Measurements from ENCODE around the gene GPC1.
A peak's percentile ranks its signal among the peaks of the same experiment; 100 is the strongest.

Gene GPC1

GRCh38 chr2:240405684-240406313 is 29.7 kb upstream of the GPC1 start (continued):
- no peak for TF ChIP-seq ZNF664 (tag by site-specific recombination; IDR thresholded peaks at IDR 0.05)
- TF ChIP-seq WT1 (tag by site-specific recombination; IDR thresholded peaks at IDR 0.05) = no peak

- Histone ChIP-seq H3K27ac (ENCODE audit: extremely low read depth, low read depth, low read length) (no peak overlapping the region), H3K4me1 (ENCODE audit: control insufficient read depth, insufficient read depth, low read length) (no peaks in the 10 kb centered on the region), H3K9me3 (ENCODE audit: control insufficient read depth, insufficient read depth, low read depth, low read length) (no peaks in the 10 kb centered on the region), H3K36me3 (ENCODE audit: control insufficient read depth in 2 of 2, insufficient read depth in 1 of 2, low read length in 2 of 2) (no peaks in the 10 kb centered on the region), H3K4me3 (ENCODE audit: low read depth, low read length) (no peak overlapping the region)
- TF ChIP-seq ZNF311 (tag by site-specific recombination; IDR thresholded peaks at IDR 0.05; ENCODE audit: borderline replicate concordance) (no peak), ZNF223 (tag by site-specific recombination; IDR thresholded peaks at IDR 0.05) (no peak), ZNF544 (tag by site-specific recombination; IDR thresholded peaks at IDR 0.05) (no peak), ZBTB26 (tag by site-specific recombination; optimal IDR thresholded peaks at IDR 0.05) (no peak), ZNF398 (tag by site-specific recombination; IDR thresholded peaks at IDR 0.05) (no peak), SP2 (tag by site-specific recombination; IDR thresholded peaks at IDR 0.05) (no peak), ZNF114 (tag by site-specific recombination; IDR thresholded peaks at IDR 0.05) (no peak)
- ChIA-PET POLR2A (no interaction called here), CTCF (no interaction called here)
Observed at GRCh38 chr2:240407090-240407489, 28.4 kb upstream of the GPC1 start.

- Histone ChIP-seq H3K9me3 (ENCODE audit: control insufficient read depth, insufficient read depth, low read depth, low read length) (no peaks in the 10 kb centered on the region), H3K4me1 (ENCODE audit: control insufficient read depth, insufficient read depth, low read length) (no peaks in the 10 kb centered on the region), H3K27ac (ENCODE audit: extremely low read depth, low read depth, low read length) (no peak overlapping the region), H3K4me3 (ENCODE audit: low read depth, low read length) (no peak overlapping the region), H3K36me3 (ENCODE audit: control insufficient read depth in 2 of 2, insufficient read depth in 1 of 2, low read length in 2 of 2) (no peaks in the 10 kb centered on the region)
- ChIA-PET POLR2A (no interaction called here), CTCF (no interaction called here)
- TF ChIP-seq ZNF133 (tag by site-specific recombination; IDR thresholded peaks at IDR 0.05) (peak; percentile 52), SCRT2 (tag by site-specific recombination; IDR thresholded peaks at IDR 0.05) (no peak), ZNF19 (tag by site-specific recombination; IDR thresholded peaks at IDR 0.05; ENCODE audit: low read depth) (no peak), ZNF2 (tag by site-specific recombination; IDR thresholded peaks at IDR 0.05) (no peak), ZNF221 (tag by site-specific recombination; IDR thresholded peaks at IDR 0.05; ENCODE audit: borderline replicate concordance) (no peak), ZBTB17 (tag by site-specific recombination; IDR thresholded peaks at IDR 0.05) (no peak), KLF8 (tag by site-specific recombination; IDR thresholded peaks at IDR 0.05) (no peak)
Observed at GRCh38 chr2:240410004-240410403, 25.5 kb upstream of the GPC1 start.

GRCh38 chr2:240410808-240411207 is 24.7 kb upstream of the GPC1 start:
- CTCF ChIA-PET = no interaction called here
- Histone ChIP-seq H3K27ac (ENCODE audit: extremely low read depth, low read depth, low read length) (no peak overlapping the region), H3K4me3 (ENCODE audit: low read depth, low read length) (no peak overlapping the region), H3K9me3 (ENCODE audit: control insufficient read depth, insufficient read depth, low read depth, low read length) (no peaks in the 10 kb centered on the region), H3K36me3 (ENCODE audit: control insufficient read depth in 2 of 2, insufficient read depth in 1 of 2, low read length in 2 of 2) (no peaks in the 10 kb centered on the region), H3K4me1 (ENCODE audit: control insufficient read depth, insufficient read depth, low read length) (no peaks in the 10 kb centered on the region)
- POLR2A ChIA-PET = no interaction called here
- TF ChIP-seq TSHZ1 (tag by site-specific recombination; IDR thresholded peaks at IDR 0.05; ENCODE audit: borderline replicate concordance) = no peak
- TF ChIP-seq OVOL3 (tag by site-specific recombination; IDR thresholded peaks at IDR 0.05) = no peak
- TF ChIP-seq ZNF791 (tag by site-specific recombination; IDR thresholded peaks at IDR 0.05) = no peak
- TF ChIP-seq ZNF292 (tag by site-specific recombination; IDR thresholded peaks at IDR 0.05; ENCODE audit: borderline replicate concordance, low read depth) = no peak
- no peak for TF ChIP-seq ZNF558 (tag by site-specific recombination; IDR thresholded peaks at IDR 0.05)
- TF ChIP-seq ZNF621 (tag by site-specific recombination; IDR thresholded peaks at IDR 0.05) = no peak
- TF ChIP-seq ZNF792 (tag by site-specific recombination; IDR thresholded peaks at IDR 0.05) = no peak
- no peak for TF ChIP-seq SALL2 (tag by site-specific recombination; IDR thresholded peaks at IDR 0.05; ENCODE audit: borderline replicate concordance)
- TF ChIP-seq KLF7 (tag by site-specific recombination; IDR thresholded peaks at IDR 0.05; ENCODE audit: borderline replicate concordance) = no peak
- no peak for TF ChIP-seq ZNF354C (tag by site-specific recombination; IDR thresholded peaks at IDR 0.05; ENCODE audit: borderline replicate concordance, low read depth)

Data from HEK293 (cell line).